HL-60 (cell line): ENCODE measurements around the gene CLEC2D.

Source experiments
- DNase-seq, 2 experiments: peaks; one replicate each; pipeline ENCODE4 v3.0.0-alpha.2; 2010 to 2020; ENCODE audit warnings: low read depth in 1 of 2, low spot score in 1 of 2
- H3K27ac ChIP-seq: fragments of 250-450 bp; sonication (Bioruptor Pico); replicated peaks from 2 replicates; pipeline ENCODE4 v1.5.1; 2020; ENCODE audit warnings: mild to moderate bottlenecking, moderate library complexity
- H3K27me3 ChIP-seq: fragments of 250-450 bp; sonication (Bioruptor Pico); 2 replicates; pipeline ENCODE4 v1.5.1; 2021; ENCODE audit warnings: mild to moderate bottlenecking, moderate library complexity; ENCODE audit not compliant: insufficient read depth, poor library complexity, severe bottlenecking
- H3K4me3 ChIP-seq: replicated peaks from 2 replicates; pipeline ENCODE4 v1.5.1; 2011; ENCODE audit warnings: mild to moderate bottlenecking, control low read depth, low read length; ENCODE audit not compliant: insufficient read depth
- GABPA ChIP-seq: IDR thresholded peaks from 2 replicates; pipeline ENCODE4 v1.6.1; 2012; ENCODE audit warnings: low read depth
- POLR2AphosphoS5 ChIP-seq: IDR thresholded peaks from 2 replicates; pipeline ENCODE4 v1.6.1; 2012; ENCODE audit warnings: low read depth
- SPI1 ChIP-seq: IDR thresholded peaks from 2 replicates; pipeline ENCODE4 v1.6.1; 2012; ENCODE audit warnings: low read depth, mild to moderate bottlenecking, borderline replicate concordance
- TF ChIP-seq, protein P1 (sequence below): IDR thresholded peaks from one replicate; pipeline ENCODE4 v1.5.1; 2011; ENCODE audit warnings: low read length, control low read depth, inconsistent platforms; ENCODE audit not compliant: insufficient read depth
- TF ChIP-seq, protein P2 (sequence below): IDR thresholded peaks from 2 replicates; pipeline ENCODE4 v1.6.1; 2012; ENCODE audit warnings: low read depth; ENCODE audit not compliant: insufficient replicate concordance

Gene CLEC2D

DNA sequence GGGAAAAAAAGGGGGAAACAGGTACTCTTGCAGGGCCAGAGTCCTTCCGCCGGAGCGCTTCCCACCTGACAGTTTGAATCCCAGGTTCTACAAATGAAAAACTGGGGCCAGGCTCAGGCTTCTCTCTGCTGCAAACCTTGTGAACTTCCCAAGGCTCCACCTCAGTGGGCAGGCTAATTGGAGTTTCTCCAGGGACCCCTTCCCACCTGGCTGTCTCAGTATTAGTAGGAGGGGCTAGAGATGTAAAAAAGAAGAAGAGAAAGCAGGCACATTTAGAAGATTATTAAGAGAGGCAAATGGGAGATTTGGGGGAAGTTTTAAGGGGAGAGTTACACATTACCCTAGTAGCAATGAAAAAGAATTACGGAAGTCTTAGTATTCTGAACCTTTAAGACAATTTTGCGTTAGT lies 20.0 kb upstream of the CLEC2D start:
- peak in 1 of 2 experiments; percentile 76 for DNase-seq

DNA sequence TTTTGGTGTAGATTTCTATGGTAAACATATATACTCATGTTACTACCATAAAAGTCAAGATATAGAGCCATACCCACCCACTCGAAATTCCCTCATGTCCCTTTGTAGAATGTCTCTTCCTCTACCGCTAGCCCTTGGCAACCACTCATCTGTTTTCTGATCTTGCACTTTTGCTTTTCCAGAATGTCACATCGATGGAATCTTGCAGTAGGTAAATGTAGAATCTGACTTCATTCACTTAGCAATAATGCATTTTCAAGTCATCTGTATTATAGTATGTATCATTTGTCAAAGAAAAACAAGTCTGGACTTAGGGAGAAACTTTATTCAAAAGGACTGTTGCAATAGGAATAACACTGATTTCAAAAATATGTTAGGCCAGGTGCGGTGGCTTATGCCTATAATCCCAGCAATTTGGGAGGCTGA lies 19.3 kb upstream of the CLEC2D start:
- no peaks in the 10 kb centered on the region for H3K27me3 ChIP-seq
- TF ChIP-seq SPI1 (no peak), GABPA (no peak), POLR2AphosphoS5 (no peak)
- TF ChIP-seq, protein P1, sequence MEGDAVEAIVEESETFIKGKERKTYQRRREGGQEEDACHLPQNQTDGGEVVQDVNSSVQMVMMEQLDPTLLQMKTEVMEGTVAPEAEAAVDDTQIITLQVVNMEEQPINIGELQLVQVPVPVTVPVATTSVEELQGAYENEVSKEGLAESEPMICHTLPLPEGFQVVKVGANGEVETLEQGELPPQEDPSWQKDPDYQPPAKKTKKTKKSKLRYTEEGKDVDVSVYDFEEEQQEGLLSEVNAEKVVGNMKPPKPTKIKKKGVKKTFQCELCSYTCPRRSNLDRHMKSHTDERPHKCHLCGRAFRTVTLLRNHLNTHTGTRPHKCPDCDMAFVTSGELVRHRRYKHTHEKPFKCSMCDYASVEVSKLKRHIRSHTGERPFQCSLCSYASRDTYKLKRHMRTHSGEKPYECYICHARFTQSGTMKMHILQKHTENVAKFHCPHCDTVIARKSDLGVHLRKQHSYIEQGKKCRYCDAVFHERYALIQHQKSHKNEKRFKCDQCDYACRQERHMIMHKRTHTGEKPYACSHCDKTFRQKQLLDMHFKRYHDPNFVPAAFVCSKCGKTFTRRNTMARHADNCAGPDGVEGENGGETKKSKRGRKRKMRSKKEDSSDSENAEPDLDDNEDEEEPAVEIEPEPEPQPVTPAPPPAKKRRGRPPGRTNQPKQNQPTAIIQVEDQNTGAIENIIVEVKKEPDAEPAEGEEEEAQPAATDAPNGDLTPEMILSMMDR: no peak
- TF ChIP-seq, protein P2, sequence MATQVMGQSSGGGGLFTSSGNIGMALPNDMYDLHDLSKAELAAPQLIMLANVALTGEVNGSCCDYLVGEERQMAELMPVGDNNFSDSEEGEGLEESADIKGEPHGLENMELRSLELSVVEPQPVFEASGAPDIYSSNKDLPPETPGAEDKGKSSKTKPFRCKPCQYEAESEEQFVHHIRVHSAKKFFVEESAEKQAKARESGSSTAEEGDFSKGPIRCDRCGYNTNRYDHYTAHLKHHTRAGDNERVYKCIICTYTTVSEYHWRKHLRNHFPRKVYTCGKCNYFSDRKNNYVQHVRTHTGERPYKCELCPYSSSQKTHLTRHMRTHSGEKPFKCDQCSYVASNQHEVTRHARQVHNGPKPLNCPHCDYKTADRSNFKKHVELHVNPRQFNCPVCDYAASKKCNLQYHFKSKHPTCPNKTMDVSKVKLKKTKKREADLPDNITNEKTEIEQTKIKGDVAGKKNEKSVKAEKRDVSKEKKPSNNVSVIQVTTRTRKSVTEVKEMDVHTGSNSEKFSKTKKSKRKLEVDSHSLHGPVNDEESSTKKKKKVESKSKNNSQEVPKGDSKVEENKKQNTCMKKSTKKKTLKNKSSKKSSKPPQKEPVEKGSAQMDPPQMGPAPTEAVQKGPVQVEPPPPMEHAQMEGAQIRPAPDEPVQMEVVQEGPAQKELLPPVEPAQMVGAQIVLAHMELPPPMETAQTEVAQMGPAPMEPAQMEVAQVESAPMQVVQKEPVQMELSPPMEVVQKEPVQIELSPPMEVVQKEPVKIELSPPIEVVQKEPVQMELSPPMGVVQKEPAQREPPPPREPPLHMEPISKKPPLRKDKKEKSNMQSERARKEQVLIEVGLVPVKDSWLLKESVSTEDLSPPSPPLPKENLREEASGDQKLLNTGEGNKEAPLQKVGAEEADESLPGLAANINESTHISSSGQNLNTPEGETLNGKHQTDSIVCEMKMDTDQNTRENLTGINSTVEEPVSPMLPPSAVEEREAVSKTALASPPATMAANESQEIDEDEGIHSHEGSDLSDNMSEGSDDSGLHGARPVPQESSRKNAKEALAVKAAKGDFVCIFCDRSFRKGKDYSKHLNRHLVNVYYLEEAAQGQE: no peak
- peak in 1 of 2 experiments; percentile 23 for DNase-seq
- peak overlapping the region; percentile 68 for H3K4me3 ChIP-seq
- H3K27ac ChIP-seq: peak overlapping the region; percentile 97

More for the DNA sequence above, 20.0 kb upstream of the CLEC2D start:
- TF ChIP-seq, protein P2: no peak
- TF ChIP-seq POLR2AphosphoS5: peak; percentile 72; the same call in 1 of the 2 replicates
- no peak for TF ChIP-seq GABPA
- peak; percentile 49; the same call in 1 of the 2 replicates for TF ChIP-seq SPI1
- TF ChIP-seq, protein P1: no peak
- no peaks in the 10 kb centered on the region for H3K27me3 ChIP-seq
- H3K4me3 ChIP-seq: peak overlapping the region; percentile 68
- H3K27ac ChIP-seq: peak overlapping the region; percentile 97

DNA sequence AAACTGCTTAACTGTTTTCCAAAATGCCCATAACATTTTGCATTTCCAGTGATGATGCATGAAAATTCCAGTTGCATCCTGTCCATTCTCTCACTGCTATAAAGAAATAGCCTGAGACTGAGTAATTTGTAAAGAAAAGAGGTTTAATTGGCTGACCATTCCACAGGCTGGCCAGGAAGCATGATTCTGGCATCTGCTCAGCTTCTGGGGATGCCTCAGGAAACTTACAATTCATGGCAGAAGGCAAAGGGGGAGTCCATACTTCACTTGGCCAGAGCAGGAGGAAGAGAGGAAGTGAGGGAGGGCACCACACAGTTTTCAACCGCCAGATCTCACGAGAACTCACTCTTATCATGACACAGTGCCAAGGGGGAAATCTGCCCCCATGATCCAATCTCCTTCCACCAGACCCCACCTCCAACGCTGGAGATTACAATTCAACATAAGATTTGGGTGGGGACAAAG lies 18.2 kb upstream of the CLEC2D start:
- TF ChIP-seq, protein P2: no peak
- TF ChIP-seq GABPA (no peak), POLR2AphosphoS5 (peak; percentile 81; the same call in 1 of the 2 replicates), SPI1 (peak; percentile 93)
- TF ChIP-seq, protein P1: no peak
- Histone ChIP-seq H3K27me3 (no peaks in the 10 kb centered on the region), H3K27ac (peak overlapping the region; percentile 97), H3K4me3 (no peak overlapping the region)
- peak; percentile 48 to 80 for DNase-seq
